AG04449 (cell line): ENCODE results near the gene TLR5.

Experiments
- CTCF ChIA-PET: fragments of 350-600 bp; formaldehyde crosslinking; extraction: SDS; loops from one replicate; lab custom pipeline; 2021; ENCODE audit warnings: antibody characterized with exemption; lab: Yijun Ruan, JAX
- POLR2A ChIA-PET: fragments of 400-600, 350-600 bp; formaldehyde crosslinking; extraction: SDS; loops from one replicate; lab custom pipeline; 2020; ENCODE audit warnings: antibody characterized with exemption, inconsistent platforms; lab: Yijun Ruan, JAX
- DNase-seq: peaks from one replicate; pipeline ENCODE4 v3.0.0-alpha.2; 2010; ENCODE audit warnings: low read depth, low spot score
- H3K4me3 ChIP-seq: 2 replicates; pipeline ENCODE4 v1.5.1; 2011; ENCODE audit warnings: low read depth, mild to moderate bottlenecking, control low read depth, low read length
- TF ChIP-seq, protein P1 (sequence below): IDR thresholded peaks from one replicate; pipeline ENCODE4 v1.5.1; 2011; ENCODE audit warnings: mild to moderate bottlenecking, moderate library complexity, low read length, control low read depth, inconsistent platforms; ENCODE audit not compliant: insufficient read depth; ENCODE audit errors: missing control alignments

The TLR5 gene

GRCh38 chr1:223097713-223098112, 45.3 kb downstream of the TLR5 start:
- ChIA-PET CTCF (interaction anchor here (2.4 to 3.2 kb wide), 2 partner anchors 8 to 26 kb away, joined by 11 to 15 read pairs; no protein-coding TSS in a partner anchor), POLR2A (no interaction called here)
- no peak for DNase-seq
- no peak overlapping the region for H3K4me3 ChIP-seq
- TF ChIP-seq, protein P1, sequence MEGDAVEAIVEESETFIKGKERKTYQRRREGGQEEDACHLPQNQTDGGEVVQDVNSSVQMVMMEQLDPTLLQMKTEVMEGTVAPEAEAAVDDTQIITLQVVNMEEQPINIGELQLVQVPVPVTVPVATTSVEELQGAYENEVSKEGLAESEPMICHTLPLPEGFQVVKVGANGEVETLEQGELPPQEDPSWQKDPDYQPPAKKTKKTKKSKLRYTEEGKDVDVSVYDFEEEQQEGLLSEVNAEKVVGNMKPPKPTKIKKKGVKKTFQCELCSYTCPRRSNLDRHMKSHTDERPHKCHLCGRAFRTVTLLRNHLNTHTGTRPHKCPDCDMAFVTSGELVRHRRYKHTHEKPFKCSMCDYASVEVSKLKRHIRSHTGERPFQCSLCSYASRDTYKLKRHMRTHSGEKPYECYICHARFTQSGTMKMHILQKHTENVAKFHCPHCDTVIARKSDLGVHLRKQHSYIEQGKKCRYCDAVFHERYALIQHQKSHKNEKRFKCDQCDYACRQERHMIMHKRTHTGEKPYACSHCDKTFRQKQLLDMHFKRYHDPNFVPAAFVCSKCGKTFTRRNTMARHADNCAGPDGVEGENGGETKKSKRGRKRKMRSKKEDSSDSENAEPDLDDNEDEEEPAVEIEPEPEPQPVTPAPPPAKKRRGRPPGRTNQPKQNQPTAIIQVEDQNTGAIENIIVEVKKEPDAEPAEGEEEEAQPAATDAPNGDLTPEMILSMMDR: no peak

DNA sequence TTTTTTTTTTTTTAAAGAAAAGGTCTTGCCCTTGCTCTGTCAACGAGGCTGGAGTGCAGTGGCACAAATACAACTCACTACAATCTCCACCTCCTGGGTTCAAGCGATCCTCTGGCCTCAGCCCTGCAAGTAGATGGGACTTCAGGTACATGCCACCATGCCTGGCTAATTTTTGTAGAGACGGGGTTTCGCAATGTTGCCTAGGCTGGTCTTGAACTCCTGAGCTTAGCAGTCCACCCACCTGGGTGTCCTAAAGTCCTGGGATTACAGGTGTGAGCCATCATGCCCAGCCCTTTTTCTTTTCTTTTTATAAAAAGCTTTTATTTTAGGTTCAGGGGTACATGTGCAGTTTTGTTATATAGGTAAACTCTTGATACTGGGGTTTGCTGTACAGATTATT, 47.2 kb downstream of the TLR5 start:
- ChIA-PET CTCF (interaction anchor here (3.2 kb wide), 1 partner anchor 28 kb away, joined by 11 read pairs; no protein-coding TSS in a partner anchor), POLR2A (no interaction called here)
- no peak for DNase-seq
- H3K4me3 ChIP-seq: no peak overlapping the region
- TF ChIP-seq, protein P1: no peak

DNA sequence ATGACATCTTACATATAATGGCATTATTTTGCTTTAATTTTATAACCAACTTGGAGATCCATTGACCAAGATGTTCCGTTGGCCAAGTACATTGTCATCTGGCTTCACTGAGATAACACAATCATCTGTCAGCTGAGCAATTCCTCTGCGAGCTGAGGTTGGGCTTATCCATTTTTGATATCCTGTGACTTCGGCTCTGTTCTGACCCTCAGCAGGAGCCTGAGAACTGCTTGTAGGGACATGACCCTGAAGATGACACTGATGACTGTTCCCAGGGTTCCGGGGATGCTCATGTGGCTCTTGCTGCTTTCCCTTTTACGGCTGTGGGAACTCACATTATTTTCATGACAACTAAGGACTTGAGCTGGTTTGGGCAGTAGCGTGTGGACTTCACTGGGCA, 51.2 kb downstream of the TLR5 start:
- CTCF ChIA-PET: interaction anchor here (1.0 to 1.4 kb wide), 2 partner anchors 294 to 299 kb away, joined by 3 to 6 read pairs; no protein-coding TSS in a partner anchor
- no peak for DNase-seq
- H3K4me3 ChIP-seq: no peak overlapping the region
- TF ChIP-seq, protein P1: no peak
- POLR2A ChIA-PET: no interaction called here

GRCh38 chr1:223089250-223089649, 53.8 kb downstream of the TLR5 start:
- CTCF ChIA-PET: interaction anchor here (0.8 to 7.2 kb wide), 40 partner anchors 8 to 619 kb away, joined by 3 to 115 read pairs (median 6); partner anchors contain the start of gene FAM177B
- no peak overlapping the region for H3K4me3 ChIP-seq
- DNase-seq: no peak
- POLR2A ChIA-PET: no interaction called here
- TF ChIP-seq, protein P1: no peak

DNA sequence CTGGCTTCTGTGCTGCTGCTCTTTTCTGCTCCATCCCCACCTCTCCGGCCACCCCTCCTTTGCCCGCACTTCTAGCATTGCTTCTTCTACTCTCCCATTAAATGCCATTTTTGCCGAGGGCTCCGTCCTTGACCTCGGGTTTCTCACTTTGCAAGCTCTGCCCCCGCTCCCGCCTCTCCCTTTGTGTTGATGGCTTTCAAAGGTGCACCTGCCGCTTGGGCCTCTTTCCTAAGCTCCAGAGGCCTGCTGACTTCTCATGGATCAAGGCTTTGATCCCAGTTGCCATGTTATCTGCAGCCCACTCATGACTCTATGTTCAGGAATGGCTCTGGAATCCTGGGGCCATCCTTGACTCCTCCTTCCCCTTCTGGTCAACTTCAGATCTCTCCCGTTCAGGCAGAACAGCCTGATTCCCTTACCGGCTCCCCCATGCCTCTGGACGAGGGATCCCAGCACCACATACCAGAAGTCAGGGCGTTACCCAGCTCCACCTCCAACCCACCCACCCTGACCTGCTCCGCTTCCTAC, 54.3 kb downstream of the TLR5 start:
- TF ChIP-seq, protein P1: no peak
- DNase-seq: no peak
- ChIA-PET POLR2A (no interaction called here), CTCF (interaction anchor here (1.0 to 7.2 kb wide), 21 partner anchors 8 to 595 kb away, joined by 3 to 115 read pairs (median 15); partner anchors contain the start of gene FAM177B)
- no peak overlapping the region for H3K4me3 ChIP-seq
